HG03565 (cell line): ENCODE data around the gene SH3RF2.
A peak's percentile ranks its signal among the peaks of the same experiment; 100 is the strongest.

Experiments used
- ATAC-seq: cut with Tn5 transposase; IDR thresholded peaks from one replicate; pipeline ENCODE4 v1.9.1; 2021; ENCODE audit warnings: mild to moderate bottlenecking, moderate library complexity; ENCODE audit not compliant: unreplicated experiment

Gene SH3RF2

GRCh38 chr5:146040527-146040926 lies 104.1 kb downstream of the SH3RF2 start:
- ATAC-seq = no peak

- peak; percentile 83 for ATAC-seq
Measured at GRCh38 chr5:146041180-146041789, 104.9 kb downstream of the SH3RF2 start.

DNA sequence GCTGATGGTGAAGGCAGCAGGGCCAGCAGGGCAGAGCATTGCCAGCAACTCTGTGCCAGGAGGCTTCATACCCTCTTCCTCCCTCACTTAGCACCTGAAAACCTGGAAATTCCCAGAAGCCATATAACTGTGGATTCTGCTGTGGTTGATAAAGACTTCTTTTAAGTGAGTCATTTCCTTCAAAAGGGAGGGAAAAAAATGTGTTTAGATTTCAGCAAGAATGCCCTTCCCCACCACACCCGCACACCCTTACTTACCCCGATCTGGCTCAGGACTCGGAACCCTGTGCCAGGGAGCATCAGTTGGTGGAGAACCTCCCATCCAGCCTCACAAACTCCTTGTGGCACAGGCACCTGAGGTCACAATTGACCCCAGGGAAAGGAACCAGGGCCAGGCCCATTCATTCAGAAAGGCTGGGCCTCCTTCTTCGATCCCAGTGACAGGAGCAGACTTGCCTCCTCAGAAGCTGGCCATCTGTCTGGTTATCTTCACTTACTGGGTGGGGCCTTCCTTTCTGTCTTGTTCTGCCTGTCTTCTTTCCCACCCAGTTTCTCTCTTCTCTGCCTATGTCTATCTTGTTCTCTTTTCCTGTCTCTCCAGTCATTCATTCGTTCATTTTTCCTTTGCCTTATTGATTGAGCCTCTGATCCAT lies 106.4 kb downstream of the SH3RF2 start:
- no peak for ATAC-seq

GRCh38 chr5:146043722-146044121 lies 107.3 kb downstream of the SH3RF2 start:
- no peak for ATAC-seq

- no peak for ATAC-seq
Measured at GRCh38 chr5:146047396-146047795, 111.0 kb downstream of the SH3RF2 start.

GRCh38 chr5:146048994-146049703 lies 112.8 kb downstream of the SH3RF2 start:
- no peak for ATAC-seq

DNA sequence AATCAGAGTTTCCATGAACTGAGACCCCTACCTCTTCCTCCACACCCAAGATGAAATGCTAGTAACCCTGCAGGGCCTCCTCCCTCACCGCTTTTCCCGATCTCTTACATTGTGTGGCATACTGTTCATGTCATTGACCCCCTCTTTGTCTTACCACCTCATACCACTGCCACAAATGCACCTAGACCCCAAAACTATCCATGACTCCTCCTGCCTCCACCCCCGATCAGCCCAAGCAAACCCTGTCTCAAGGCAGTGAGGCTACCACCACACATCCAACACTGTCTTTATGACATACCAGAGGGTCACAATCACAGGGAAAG lies 113.3 kb downstream of the SH3RF2 start:
- ATAC-seq = no peak

- no peak for ATAC-seq
Measured at GRCh38 chr5:146050086-146050485, 113.7 kb downstream of the SH3RF2 start.

DNA sequence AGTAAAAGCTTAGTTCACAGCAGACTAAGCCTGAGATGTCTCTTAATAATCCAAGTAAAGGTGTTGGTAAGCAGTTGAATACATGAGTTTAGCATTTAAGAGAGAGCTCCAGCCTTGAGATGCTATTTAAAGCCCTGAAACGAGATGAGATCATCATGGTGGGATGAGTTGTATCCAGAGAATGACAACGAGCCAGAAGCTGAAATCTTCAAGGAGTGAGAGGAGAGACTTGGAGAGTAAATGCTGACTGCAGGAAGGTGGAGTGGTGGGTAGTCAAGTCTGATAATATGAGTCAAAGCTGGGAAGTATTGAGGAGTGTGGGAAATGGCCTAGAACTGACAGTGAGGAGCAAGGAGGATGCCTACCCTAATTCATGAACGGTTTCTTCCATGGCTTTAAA lies 115.3 kb downstream of the SH3RF2 start:
- ATAC-seq = no peak

DNA sequence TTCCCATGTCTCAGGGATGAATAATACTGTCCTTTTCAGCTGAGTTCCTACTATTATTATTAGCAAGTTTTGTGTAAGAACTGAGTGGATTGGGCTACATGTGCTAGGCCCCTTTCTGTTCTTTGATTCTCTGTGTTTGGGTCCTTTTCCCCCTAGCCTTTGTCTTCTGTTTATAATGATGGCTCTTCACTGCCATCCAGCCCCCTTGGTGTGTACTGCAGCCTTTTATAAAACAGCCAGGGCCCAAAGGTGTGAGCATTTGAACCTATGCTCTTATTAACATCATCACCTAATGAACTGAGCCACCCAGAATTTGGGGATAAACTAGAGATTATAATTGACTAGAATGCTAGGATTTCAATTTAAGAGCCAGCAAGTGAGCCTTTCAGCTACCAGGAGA lies 116.4 kb downstream of the SH3RF2 start:
- no peak for ATAC-seq

DNA sequence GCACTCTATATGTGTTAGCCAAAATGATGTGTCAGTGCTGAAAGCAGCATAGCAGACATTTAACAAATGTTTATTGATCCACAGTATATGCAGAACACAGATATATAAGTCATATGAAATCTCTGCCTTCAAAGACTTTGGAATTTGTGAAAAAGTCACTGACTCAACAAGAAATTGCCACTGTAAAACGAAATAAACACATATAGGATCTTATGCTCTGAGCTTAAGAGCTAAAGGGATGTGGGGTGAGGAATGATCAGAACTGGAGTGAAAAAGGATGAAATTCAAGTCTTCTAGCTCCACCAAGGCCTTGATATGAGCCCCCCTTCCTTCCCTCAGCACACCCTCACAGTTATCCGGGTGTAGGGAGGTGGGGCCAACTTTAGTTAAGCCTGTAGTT lies 119.1 kb downstream of the SH3RF2 start:
- no peak for ATAC-seq

DNA sequence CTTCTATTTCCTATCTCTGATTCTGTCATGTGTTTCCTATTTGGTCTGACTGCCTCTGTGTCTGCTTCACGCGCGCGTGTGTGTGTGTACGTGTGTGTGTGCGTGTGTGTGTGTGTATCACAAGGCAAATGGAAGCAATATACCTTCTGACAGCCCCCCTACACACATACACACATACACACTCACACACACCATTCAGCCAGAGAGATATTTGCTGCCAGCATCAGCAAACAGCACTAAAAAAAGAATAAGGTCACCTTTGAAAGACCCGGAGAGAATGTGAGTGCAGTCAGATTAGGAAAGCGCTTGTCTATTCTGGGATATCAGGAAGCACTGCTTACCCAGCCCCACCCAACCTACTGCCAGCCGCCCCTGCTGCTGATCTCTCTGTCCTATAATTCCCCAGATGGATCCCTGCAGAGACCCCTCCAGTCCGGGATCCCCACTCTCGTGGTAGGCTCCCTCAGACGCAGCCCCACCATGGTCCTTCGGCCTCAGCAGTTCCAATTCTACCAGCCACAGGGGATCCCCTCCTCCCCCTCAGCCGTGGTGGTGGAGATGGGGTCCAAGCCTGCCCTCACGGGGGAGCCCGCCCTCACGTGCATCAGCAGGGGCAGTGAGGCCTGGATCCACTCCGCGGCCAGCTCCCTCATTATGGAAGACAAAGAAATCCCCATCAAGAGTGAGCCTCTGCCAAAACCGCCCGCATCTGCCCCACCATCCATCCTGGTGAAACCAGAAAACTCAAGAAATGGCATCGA lies 123.3 kb downstream of the SH3RF2 start:
- ATAC-seq = no peak

- no peak for ATAC-seq
Measured at GRCh38 chr5:146060221-146060585, 123.8 kb downstream of the SH3RF2 start.

- no peak for ATAC-seq
Measured at GRCh38 chr5:146066968-146067367, 130.6 kb downstream of the SH3RF2 start.

DNA sequence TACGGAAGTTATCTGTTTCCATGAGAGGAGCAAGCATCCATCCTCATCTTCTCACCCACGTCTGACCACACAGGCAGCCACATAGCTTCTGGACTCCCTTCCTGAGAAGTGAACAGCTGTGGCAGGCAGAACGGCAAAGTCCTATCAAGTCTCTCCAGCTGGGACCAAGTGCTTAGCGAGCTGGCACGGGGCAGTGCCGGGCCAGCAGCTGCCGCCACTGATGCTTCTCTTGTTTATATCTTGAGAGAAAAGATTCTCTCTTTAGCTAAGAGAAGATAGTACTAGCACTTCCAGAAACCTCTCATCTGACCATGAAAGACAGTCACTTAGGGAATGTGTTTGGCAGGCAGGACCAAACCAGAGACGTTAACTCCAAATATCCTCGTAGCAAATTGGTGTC lies 131.8 kb downstream of the SH3RF2 start:
- ATAC-seq = no peak

- peak; percentile 68 for ATAC-seq
Measured at GRCh38 chr5:146068977-146069779, 132.8 kb downstream of the SH3RF2 start.

DNA sequence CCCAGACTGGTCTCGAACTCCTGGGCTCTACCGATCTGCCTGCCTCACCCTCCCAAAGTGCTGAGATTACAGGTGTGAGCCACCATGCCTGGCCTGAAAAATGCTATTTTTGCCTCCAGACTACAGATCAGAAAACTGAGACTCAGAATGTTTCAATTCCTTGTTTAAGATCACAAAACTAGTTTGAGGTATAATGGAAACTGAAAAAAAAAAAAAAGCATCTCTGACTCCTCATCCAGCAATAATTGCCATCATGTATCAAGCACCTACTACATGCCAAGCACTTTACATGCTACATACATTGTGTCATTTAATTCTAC lies 133.4 kb downstream of the SH3RF2 start:
- peak; percentile 47 for ATAC-seq

- ATAC-seq = no peak
Measured at GRCh38 chr5:146070746-146071145, 134.4 kb downstream of the SH3RF2 start.

DNA sequence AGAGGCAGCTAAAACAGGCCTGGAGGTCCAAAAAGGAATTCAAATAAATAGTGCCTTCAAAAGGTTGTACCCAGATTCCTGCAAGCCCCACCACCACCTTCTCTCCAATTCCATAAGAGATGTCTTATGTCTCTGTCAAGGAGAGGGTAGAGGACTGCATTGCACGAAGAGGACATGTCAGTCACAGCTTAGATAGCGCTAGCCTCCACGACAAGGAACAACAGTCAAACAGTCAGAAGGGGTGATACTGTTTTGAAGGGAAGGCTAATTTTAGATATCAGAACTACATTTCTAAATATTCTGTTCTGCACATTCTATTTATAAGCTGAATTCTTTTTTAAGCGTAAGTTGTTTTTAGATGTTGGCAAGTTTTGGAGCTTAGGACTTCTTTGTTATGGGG lies 134.8 kb downstream of the SH3RF2 start:
- no peak for ATAC-seq

- ATAC-seq = no peak
Measured at GRCh38 chr5:146072595-146072994, 136.2 kb downstream of the SH3RF2 start.

DNA sequence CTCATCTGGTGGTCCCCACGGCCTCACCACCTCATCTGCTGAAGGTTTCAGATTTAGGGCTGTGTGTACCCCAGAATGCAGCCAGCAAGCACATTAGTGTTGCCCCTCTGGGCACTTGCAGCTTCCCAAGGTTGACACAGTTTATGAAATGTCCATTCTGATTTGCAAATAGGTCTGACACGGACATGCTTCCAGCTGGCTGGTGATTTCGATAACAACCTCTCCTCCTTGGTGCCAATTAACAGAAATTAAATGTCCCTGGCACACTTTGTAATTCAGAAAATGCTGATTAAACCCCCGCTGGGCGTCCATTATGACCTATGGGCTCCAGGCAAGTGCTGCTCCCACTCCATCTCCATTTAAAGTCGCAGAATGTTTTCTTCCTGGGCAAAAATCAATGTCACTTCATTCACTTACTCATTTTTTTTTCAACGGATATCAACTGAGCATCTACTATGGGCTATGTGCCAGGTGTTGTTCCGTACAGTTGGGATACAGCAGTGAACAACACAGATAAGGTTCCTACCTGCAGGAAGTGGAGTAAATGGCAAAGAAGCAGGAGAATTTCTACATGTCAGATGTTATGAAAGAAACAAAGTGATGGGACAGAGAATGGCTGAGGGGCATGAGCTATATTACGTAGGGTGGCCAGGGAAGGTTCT lies 137.0 kb downstream of the SH3RF2 start:
- ATAC-seq = no peak
